HepG2 (cell line): Measurements from ENCODE around the gene TCF3. TPM values are rescaled to one million over a fixed set of nuclear protein-coding genes. Genes with fewer than 3 reads are reported as not detected.

Experiments used
- ATF6 ChIP-seq: sonication (generic); formaldehyde crosslinking; conservative IDR thresholded peaks from 2 replicates; pipeline ENCODE4 v1.4.0; 2020; ENCODE audit warnings: missing genetic modification reagents
- CENPX ChIP-seq: sonication (generic); formaldehyde crosslinking; IDR thresholded peaks from 2 replicates; pipeline ENCODE4 v1.9.0; 2021; ENCODE audit warnings: mild to moderate bottlenecking, missing genetic modification reagents, moderate library complexity
- HNF4G ChIP-seq, 2 experiments: sonication (generic) in 1 of 2; formaldehyde crosslinking in 1 of 2; IDR thresholded peaks; 2 replicates each; pipeline versions ENCODE4 v1.4.0 to v1.6.1; 2011 to 2020; ENCODE audit warnings: borderline replicate concordance in 2 of 2, low read depth in 2 of 2, mild to moderate bottlenecking in 2 of 2, low read length in 1 of 2, missing genetic modification reagents in 1 of 2, moderate library complexity in 1 of 2
- KDM5A ChIP-seq: fragments of 200-600 bp; sonication (generic); IDR thresholded peaks from 2 replicates; pipeline ENCODE4 v1.7.0; 2018; ENCODE audit warnings: antibody characterized with exemption, mild to moderate bottlenecking, low read length, borderline replicate concordance
- KDM6A ChIP-seq: IDR thresholded peaks from 2 replicates; pipeline ENCODE4 v1.6.1; 2016; ENCODE audit warnings: low read depth
- MAFF ChIP-seq: IDR thresholded peaks from 2 replicates; pipeline ENCODE4 v1.6.1; 2011; ENCODE audit warnings: low read depth, low read length, improper control_type of control experiment
- MAX ChIP-seq: IDR thresholded peaks from 2 replicates; pipeline ENCODE4 v1.6.1; 2012; ENCODE audit warnings: inconsistent platforms
- NCOA2 ChIP-seq: sonication (generic); formaldehyde crosslinking; IDR thresholded peaks from 2 replicates; pipeline ENCODE4 v1.8.0; 2022; ENCODE audit warnings: inconsistent platforms
- STAT6 ChIP-seq: sonication (generic); formaldehyde crosslinking; IDR thresholded peaks from 2 replicates; pipeline ENCODE4 v1.4.0; 2020; ENCODE audit warnings: missing genetic modification reagents, mild to moderate bottlenecking, borderline replicate concordance
- TBX3 ChIP-seq: fragments of 450-650 bp; IDR thresholded peaks from 2 replicates; pipeline ENCODE4 v1.6.1; 2017; ENCODE audit warnings: antibody characterized with exemption, mild to moderate bottlenecking, inconsistent platforms, borderline replicate concordance
- TFAP4 ChIP-seq: sonication (generic); IDR thresholded peaks from 2 replicates; pipeline ENCODE4 v1.6.1; 2016; ENCODE audit warnings: low read depth, borderline replicate concordance
- U2AF1 ChIP-seq: fragments of 200-400 bp; formaldehyde crosslinking; optimal IDR thresholded peaks from 2 replicates; pipeline ENCODE3; 2017; ENCODE audit warnings: mild to moderate bottlenecking, low read depth, low read length
- ZBTB43 ChIP-seq: sonication (generic); formaldehyde crosslinking; conservative IDR thresholded peaks from 2 replicates; pipeline ENCODE4 v1.4.0; 2020; ENCODE audit warnings: missing genetic modification reagents
- ZFP82 ChIP-seq: sonication (generic); formaldehyde crosslinking; IDR thresholded peaks from 2 replicates; pipeline ENCODE4 v1.5.1; 2020; ENCODE audit warnings: mild to moderate bottlenecking, missing genetic modification reagents, borderline replicate concordance
- ZNF251 ChIP-seq: sonication (generic); formaldehyde crosslinking; IDR thresholded peaks from 2 replicates; pipeline ENCODE4 v1.9.0; 2021; ENCODE audit warnings: mild to moderate bottlenecking, missing genetic modification reagents
- ZNF7 ChIP-seq: IDR thresholded peaks from 2 replicates; pipeline ENCODE4 v1.6.1; 2016; ENCODE audit warnings: missing biosample characterization, missing genetic modification reagents
- ZNF768 ChIP-seq: sonication (generic); formaldehyde crosslinking; IDR thresholded peaks from 2 replicates; pipeline ENCODE4 v1.4.0; 2020; ENCODE audit warnings: missing genetic modification reagents
- ZNF790 ChIP-seq: sonication (generic); formaldehyde crosslinking; IDR thresholded peaks from 2 replicates; pipeline ENCODE4 v1.8.0; 2022; ENCODE audit warnings: missing genetic modification reagents, mild to moderate bottlenecking, borderline replicate concordance
- polyA plus RNA-seq, 8 experiments: library from polyadenylated mRNA; depleted of rRNA in 3 of 8; stranded (reverse) in 7 of 8; unstranded in 1 of 8; fragments of >200 nt; fragmentation: Illumina TruSeq in 4 of 8; extraction: Trizol in 4 of 8; gene quantifications; 2 replicates each; pipeline versions ENCODE4 v1.2.1 to v1.2.3, GENCODE V29; 2011 to 2016; ENCODE audit warnings: low read depth in 4 of 8, missing spikeins in 1 of 8, mixed read lengths in 1 of 8; ENCODE audit not compliant: insufficient read depth in 1 of 8
- total RNA-seq, 5 experiments: library from RNA; depleted of rRNA; stranded (reverse); fragments of >200 nt; fragmentation: Illumina TruSeq; extraction: Trizol; gene quantifications; 2 replicates each; pipeline ENCODE4 v1.2.3, GENCODE V29; 2016; ENCODE audit warnings: low read depth in 1 of 5

Gene TCF3
- total and polyA plus RNA-seq, 2 of the 13 experiments (the other 11 are each of a cell fraction or from before 2014, with no cell fraction given) = 51.4 to 53.2 TPM

GRCh38 chr19:1592024-1592754, 60.2 kb downstream of the TCF3 start (continued):
- no peak for TF ChIP-seq KDM6A
- TF ChIP-seq MAFF = no peak
- no peak for TF ChIP-seq HNF4G (IDR thresholded peaks at IDR 0.05; ENCODE audit: borderline replicate concordance, low read depth, low read length)
- peak; percentile 21; the same call in 1 of the 2 replicates for TF ChIP-seq HNF4G (CRISPR knock-in tag; IDR thresholded peaks at IDR 0.05; ENCODE audit: borderline replicate concordance, low read depth)
- TF ChIP-seq ZNF251 (CRISPR knock-in tag) = no peak
- TF ChIP-seq ZNF768 (CRISPR knock-in tag) = peak; percentile 52; the same call in 1 of the 2 replicates
- no peak for TF ChIP-seq ZNF7 (CRISPR knock-in tag)
- no peak for TF ChIP-seq CENPX (CRISPR knock-in tag)
- no peak for TF ChIP-seq TFAP4
- no peak for TF ChIP-seq ATF6 (CRISPR knock-in tag)
- TF ChIP-seq ZFP82 (CRISPR knock-in tag) = no peak; the same call in 1 of the 2 replicates
- TF ChIP-seq ZBTB43 (CRISPR knock-in tag) = peak; percentile 66
- no peak for TF ChIP-seq ZNF790 (CRISPR knock-in tag)
- no peak for TF ChIP-seq NCOA2
- TF ChIP-seq MAX = peak; percentile 98
- no peak for TF ChIP-seq STAT6 (CRISPR knock-in tag)
- TF ChIP-seq U2AF1 = no peak
- TF ChIP-seq KDM5A = no peak
- TF ChIP-seq TBX3 = no peak
